Natural killer cell (primary cell): ENCODE data around the gene TMEM266. TPM values are rescaled to one million over a fixed set of nuclear protein-coding genes. Genes with fewer than 3 reads are reported as not detected.

Experiments used
- ATAC-seq, 3 donors: fragments of 150-1000 bp in 2 of 3; fragments of 200-7000 bp in 1 of 3; cut with Tn5 transposase; 1 replicate in 1 of 3; 2 replicates in 2 of 3; pipeline ENCODE4 v1.10.0; 2021; ENCODE audit warnings: mild to moderate bottlenecking in 2 of 3, moderate library complexity in 2 of 3
- DNase-seq, 2 donors: peaks; one replicate each; pipeline versions ENCODE4 v3.0.0 to v3.0.0-alpha.2; 2013 to 2021; ENCODE audit warnings: mixed read lengths in 1 of 2
- H3K27ac ChIP-seq: one replicate; pipeline ENCODE4 v1.5.1; 2013; ENCODE audit warnings: mild to moderate bottlenecking, low read length
- H3K27me3 ChIP-seq: one replicate; pipeline ENCODE4 v1.6.1; 2013; ENCODE audit warnings: low read length; ENCODE audit not compliant: control insufficient read depth, insufficient read depth
- H3K36me3 ChIP-seq: one replicate; pipeline ENCODE4 v1.6.1; 2013; ENCODE audit warnings: low read length; ENCODE audit not compliant: control insufficient read depth, insufficient read depth
- H3K4me1 ChIP-seq: one replicate; pipeline ENCODE4 v1.6.1; 2013; ENCODE audit warnings: low read length; ENCODE audit not compliant: control insufficient read depth, insufficient read depth
- H3K4me3 ChIP-seq: one replicate; pipeline ENCODE4 v1.5.1; 2013; ENCODE audit warnings: low read length
- H3K9me3 ChIP-seq: one replicate; pipeline ENCODE4 v1.6.1; 2013; ENCODE audit warnings: low read length; ENCODE audit not compliant: control insufficient read depth, insufficient read depth
- H3K27ac Mint-ChIP-seq, 2 donors: one replicate each; pipeline ENCODE4 v1.8.0; 2022; ENCODE audit warnings: mild to moderate bottlenecking in 2 of 2, mixed read lengths in 2 of 2, moderate library complexity in 1 of 2
- H3K27me3 Mint-ChIP-seq, 2 donors: one replicate each; pipeline ENCODE4 v1.8.0; 2022; ENCODE audit warnings: low read depth in 2 of 2, mixed read lengths in 2 of 2
- H3K36me3 Mint-ChIP-seq: one replicate; pipeline ENCODE4 v1.8.0; 2022; ENCODE audit warnings: mixed read lengths
- H3K4me1 Mint-ChIP-seq, 2 donors: one replicate each; pipeline ENCODE4 v1.8.0; 2022; ENCODE audit warnings: mixed read lengths in 2 of 2
- H3K4me3 Mint-ChIP-seq: one replicate; pipeline ENCODE4 v1.8.0; 2022; ENCODE audit warnings: mild to moderate bottlenecking, moderate library complexity, mixed read lengths
- H3K9me3 Mint-ChIP-seq, 2 donors: one replicate each; pipeline ENCODE4 v1.8.0; 2022; ENCODE audit warnings: mixed read lengths in 2 of 2
- WGBS: methylation state at CpG from one replicate; pipeline ENCODE4 v1.1.7; 2013; ENCODE audit warnings: missing lambda C conversion rate; ENCODE audit not compliant: insufficient coverage; 5-methylcytosine and 5-hydroxymethylcytosine counted together
- intact Hi-C: fragments of 100-400 bp; cut with micrococcal nuclease; formaldehyde crosslinking; loops from one replicate; pipeline ENCODE4 v1.14.2; 2022
- total RNA-seq, 4 donors: library from RNA; stranded (reverse); fragments of 120-200 nt in 1 of 4; gene quantifications; one replicate each; pipeline versions ENCODE4 v1.2.3 to v1.2.4, GENCODE V29; 2013 to 2022
- TF ChIP-seq, protein P1 (sequence below): fragments of 200-600 bp; IDR thresholded peaks from one replicate; pipeline ENCODE4 v1.8.0; 2022; ENCODE audit warnings: antibody characterized with exemption

Gene TMEM266
- total RNA-seq, 3 donors from 2014 or later (not counting 1 experiment from before 2014, with no cell fraction given): not detected

DNA sequence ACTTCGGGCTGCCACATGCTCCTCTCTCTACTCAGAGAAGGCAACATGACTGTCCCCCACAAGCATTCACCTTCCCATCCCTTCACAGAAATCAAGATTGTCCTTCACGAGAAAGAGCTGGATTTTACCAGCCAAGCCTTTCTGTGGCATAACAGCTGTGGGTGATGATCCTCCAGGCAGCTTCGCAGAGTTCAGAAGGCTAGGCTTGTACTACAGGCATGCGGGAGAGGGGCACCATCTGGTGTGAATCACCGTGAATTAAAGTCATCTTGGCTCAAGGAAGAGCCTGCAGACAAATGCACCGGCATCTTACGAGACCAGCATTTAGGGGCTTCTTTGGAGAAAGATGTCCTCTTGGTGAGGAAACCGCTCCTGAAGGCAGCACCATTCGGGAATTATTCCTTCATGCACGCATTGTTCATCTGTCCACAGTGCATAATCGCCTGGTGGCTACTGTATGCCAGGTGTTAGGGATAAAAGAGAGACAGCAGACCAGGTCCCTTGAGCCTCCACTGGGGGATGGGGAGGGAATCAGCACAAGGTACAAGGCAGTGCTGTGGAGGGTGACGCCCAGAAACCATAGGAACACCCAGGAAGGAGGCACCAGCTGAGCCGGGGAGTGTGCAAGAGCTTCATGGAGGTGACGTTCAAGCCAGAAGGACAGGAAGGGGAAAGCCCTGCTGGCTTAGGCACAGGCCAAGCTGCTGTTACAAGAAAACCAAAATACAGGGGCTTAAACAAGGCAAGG is 108.6 kb downstream of the TMEM266 start:
- no peak for DNase-seq
- TF ChIP-seq, protein P1, sequence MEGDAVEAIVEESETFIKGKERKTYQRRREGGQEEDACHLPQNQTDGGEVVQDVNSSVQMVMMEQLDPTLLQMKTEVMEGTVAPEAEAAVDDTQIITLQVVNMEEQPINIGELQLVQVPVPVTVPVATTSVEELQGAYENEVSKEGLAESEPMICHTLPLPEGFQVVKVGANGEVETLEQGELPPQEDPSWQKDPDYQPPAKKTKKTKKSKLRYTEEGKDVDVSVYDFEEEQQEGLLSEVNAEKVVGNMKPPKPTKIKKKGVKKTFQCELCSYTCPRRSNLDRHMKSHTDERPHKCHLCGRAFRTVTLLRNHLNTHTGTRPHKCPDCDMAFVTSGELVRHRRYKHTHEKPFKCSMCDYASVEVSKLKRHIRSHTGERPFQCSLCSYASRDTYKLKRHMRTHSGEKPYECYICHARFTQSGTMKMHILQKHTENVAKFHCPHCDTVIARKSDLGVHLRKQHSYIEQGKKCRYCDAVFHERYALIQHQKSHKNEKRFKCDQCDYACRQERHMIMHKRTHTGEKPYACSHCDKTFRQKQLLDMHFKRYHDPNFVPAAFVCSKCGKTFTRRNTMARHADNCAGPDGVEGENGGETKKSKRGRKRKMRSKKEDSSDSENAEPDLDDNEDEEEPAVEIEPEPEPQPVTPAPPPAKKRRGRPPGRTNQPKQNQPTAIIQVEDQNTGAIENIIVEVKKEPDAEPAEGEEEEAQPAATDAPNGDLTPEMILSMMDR: no peak
- H3K27ac ChIP-seq: no peak overlapping the region
- Mint-ChIP-seq H3K27me3 (peaks cover 0 to 3% of the 10 kb centered on the region in 2 donors), H3K9me3 (no peaks in the 10 kb centered on the region), H3K27ac (no peak overlapping the region), H3K4me3 (no peak overlapping the region), H3K4me1 (no peaks in the 10 kb centered on the region), H3K36me3 (no peaks in the 10 kb centered on the region)
- H3K36me3 ChIP-seq: no peaks in the 10 kb centered on the region
- 88% methylated on average over 14 of the region's 14 CpGs for WGBS
- no peak overlapping the region for H3K4me3 ChIP-seq
- intact Hi-C loops: no loop called here
- H3K4me1 ChIP-seq: no peaks in the 10 kb centered on the region
- H3K27me3 ChIP-seq: no peaks in the 10 kb centered on the region
- no peak for ATAC-seq
- no peaks in the 10 kb centered on the region for H3K9me3 ChIP-seq

DNA sequence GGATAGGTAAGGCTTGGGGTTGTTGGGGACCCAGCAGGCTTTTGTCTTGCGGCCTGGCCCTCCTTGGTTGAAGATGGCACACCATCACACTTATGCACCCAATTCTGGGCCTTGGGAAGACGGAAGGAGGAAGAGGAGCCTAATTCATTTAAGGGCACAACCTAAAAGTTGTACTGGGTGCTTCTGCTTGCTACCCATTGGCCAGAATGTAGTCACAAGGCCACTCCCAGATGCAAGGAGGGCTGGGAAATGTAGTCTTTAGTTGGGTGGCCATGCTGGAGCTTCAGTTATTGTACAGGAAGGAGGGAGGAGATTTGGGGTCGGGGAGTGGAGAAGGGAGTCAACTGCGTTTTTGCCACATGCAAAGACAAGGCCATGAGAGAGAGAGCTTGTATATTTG is 109.2 kb downstream of the TMEM266 start:
- intact Hi-C loops: no loop called here
- no peak overlapping the region for H3K4me3 Mint-ChIP-seq
- TF ChIP-seq, protein P1: no peak
- no peaks in the 10 kb centered on the region for H3K4me1 ChIP-seq
- H3K36me3 ChIP-seq: no peaks in the 10 kb centered on the region
- H3K4me1 Mint-ChIP-seq: no peaks in the 10 kb centered on the region
- no peak for ATAC-seq
- WGBS: 57% methylated on average over 3 of the region's 4 CpGs
- no peaks in the 10 kb centered on the region for H3K36me3 Mint-ChIP-seq
- no peak for DNase-seq
- no peak overlapping the region for H3K27ac Mint-ChIP-seq
- no peaks in the 10 kb centered on the region for H3K27me3 ChIP-seq
- H3K4me3 ChIP-seq: no peak overlapping the region
- H3K27ac ChIP-seq: no peak overlapping the region
- H3K9me3 ChIP-seq: no peaks in the 10 kb centered on the region
- no peaks in the 10 kb centered on the region for H3K9me3 Mint-ChIP-seq
- peaks cover 0 to 3% of the 10 kb centered on the region in 2 donors for H3K27me3 Mint-ChIP-seq

DNA sequence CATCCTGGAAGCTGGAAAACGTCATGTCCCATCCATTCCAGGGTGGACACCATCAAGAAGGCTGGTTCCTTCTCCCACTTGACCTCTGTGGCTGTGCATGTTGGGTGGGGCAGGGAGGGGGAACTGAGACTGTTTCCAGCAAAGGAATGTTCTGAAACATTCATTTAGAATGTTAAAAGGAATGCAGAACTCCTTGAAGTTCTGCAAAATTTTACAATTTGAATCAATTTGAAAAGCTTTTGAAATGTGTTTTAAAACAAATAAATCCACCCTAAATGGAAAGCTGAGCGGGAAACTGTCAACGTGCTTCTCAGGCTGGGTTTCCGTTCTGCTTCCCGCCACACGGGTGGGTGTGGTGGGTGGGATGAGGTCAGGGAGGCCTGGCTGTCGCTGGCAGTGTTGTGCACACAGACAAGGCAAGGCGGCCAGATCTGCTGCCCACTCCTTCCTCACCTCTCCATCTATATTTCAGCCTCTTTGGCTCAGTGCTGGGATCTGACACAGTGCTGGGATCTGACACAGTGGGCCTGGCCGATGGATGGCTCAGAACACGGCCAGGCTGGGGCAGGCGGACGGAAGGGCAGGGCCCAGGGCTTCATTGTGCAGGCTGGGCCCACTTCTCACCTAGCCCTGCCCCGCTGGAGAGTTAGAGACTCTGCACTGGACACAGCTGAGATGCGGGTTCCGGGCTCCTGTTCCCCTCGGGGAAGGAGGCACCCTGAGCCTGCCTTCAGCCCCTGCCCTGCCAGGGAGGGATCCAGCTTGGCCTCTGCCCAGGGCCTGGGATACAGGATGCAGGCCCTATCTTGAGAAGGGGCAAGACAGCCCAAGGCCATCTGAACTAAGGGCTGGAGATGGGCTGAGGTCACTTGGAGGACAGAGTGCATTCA is 110.4 kb downstream of the TMEM266 start:
- intact Hi-C loops: no loop called here
- no peak overlapping the region for H3K4me3 ChIP-seq
- TF ChIP-seq, protein P1: no peak
- ATAC-seq (no peak), DNase-seq (no peak)
- no peaks in the 10 kb centered on the region for H3K9me3 Mint-ChIP-seq
- peaks cover 0 to 3% of the 10 kb centered on the region in 2 donors for H3K27me3 Mint-ChIP-seq
- no peaks in the 10 kb centered on the region for H3K4me1 Mint-ChIP-seq
- H3K4me3 Mint-ChIP-seq: no peak overlapping the region
- no peak overlapping the region for H3K27ac ChIP-seq
- H3K27ac Mint-ChIP-seq: no peak overlapping the region
- no peaks in the 10 kb centered on the region for H3K36me3 Mint-ChIP-seq
- H3K36me3 ChIP-seq: no peaks in the 10 kb centered on the region
- no peaks in the 10 kb centered on the region for H3K4me1 ChIP-seq
- 89% methylated on average over 13 of the region's 16 CpGs for WGBS
- no peaks in the 10 kb centered on the region for H3K9me3 ChIP-seq
- H3K27me3 ChIP-seq: no peaks in the 10 kb centered on the region
